Stomach smooth muscle (tissue), 2 donors: Measurements from ENCODE around the gene AHCYL2.

ENCODE experiments used
- H3K27ac ChIP-seq: one replicate; pipeline ENCODE4 v1.7.0; 2013; ENCODE audit warnings: mild to moderate bottlenecking, low read length, inconsistent platforms
- H3K27me3 ChIP-seq, 2 donors: one replicate each; pipeline ENCODE4 v1.7.0; 2013; ENCODE audit warnings: low read length in 2 of 2; ENCODE audit not compliant: insufficient read depth in 2 of 2, control insufficient read depth in 1 of 2
- H3K36me3 ChIP-seq, 2 donors: one replicate each; pipeline ENCODE4 v1.7.0; 2013; ENCODE audit warnings: low read length in 2 of 2; ENCODE audit not compliant: control insufficient read depth in 2 of 2, insufficient read depth in 2 of 2
- H3K4me1 ChIP-seq: one replicate; pipeline ENCODE4 v1.7.0; 2013; ENCODE audit warnings: low read length; ENCODE audit not compliant: control insufficient read depth, insufficient read depth
- H3K4me3 ChIP-seq, 2 donors: one replicate each; pipeline ENCODE4 v1.7.0; 2013; ENCODE audit warnings: low read length in 2 of 2
- H3K9ac ChIP-seq, 2 donors: one replicate each; pipeline ENCODE4 v1.7.0; 2013; ENCODE audit warnings: low read length in 2 of 2, mild to moderate bottlenecking in 1 of 2
- H3K9me3 ChIP-seq, 2 donors: one replicate each; pipeline ENCODE4 v1.7.0; 2013; ENCODE audit warnings: low read length in 2 of 2; ENCODE audit not compliant: control insufficient read depth in 2 of 2
- donor health status: healthy.
- donor health status: Pancreatic carcinoma.

The AHCYL2 gene

GRCh38 chr7:129270077-129270476, 45.2 kb downstream of the AHCYL2 start:
- H3K9ac ChIP-seq: no peak overlapping the region
- no peaks in the 10 kb centered on the region for H3K36me3 ChIP-seq
- no peaks in the 10 kb centered on the region for H3K4me1 ChIP-seq
- no peak overlapping the region for H3K27ac ChIP-seq
- no peaks in the 10 kb centered on the region for H3K27me3 ChIP-seq
- H3K4me3 ChIP-seq: no peak overlapping the region
- peaks cover 0 to 2% of the 10 kb centered on the region in 2 donors for H3K9me3 ChIP-seq

GRCh38 chr7:129271500-129272355, 46.9 kb downstream of the AHCYL2 start:
- H3K27me3 ChIP-seq: no peaks in the 10 kb centered on the region
- H3K27ac ChIP-seq: no peak overlapping the region
- H3K4me3 ChIP-seq: no peak overlapping the region
- H3K9me3 ChIP-seq: peaks cover 0 to 2% of the 10 kb centered on the region in 2 donors
- H3K36me3 ChIP-seq: no peaks in the 10 kb centered on the region
- no peaks in the 10 kb centered on the region for H3K4me1 ChIP-seq
- no peak overlapping the region for H3K9ac ChIP-seq

GRCh38 chr7:129273936-129274335, 49.1 kb downstream of the AHCYL2 start:
- H3K4me3 ChIP-seq: no peak overlapping the region
- H3K36me3 ChIP-seq: no peaks in the 10 kb centered on the region
- no peak overlapping the region for H3K27ac ChIP-seq
- no peaks in the 10 kb centered on the region for H3K4me1 ChIP-seq
- no peaks in the 10 kb centered on the region for H3K27me3 ChIP-seq
- H3K9ac ChIP-seq: no peak overlapping the region
- H3K9me3 ChIP-seq: peaks cover 0 to 2% of the 10 kb centered on the region in 2 donors

GRCh38 chr7:129277629-129278028, 52.8 kb downstream of the AHCYL2 start:
- Histone ChIP-seq H3K4me3 (no peak overlapping the region), H3K9ac (no peak overlapping the region), H3K27ac (no peak overlapping the region), H3K4me1 (no peaks in the 10 kb centered on the region), H3K9me3 (no peaks in the 10 kb centered on the region), H3K36me3 (no peaks in the 10 kb centered on the region), H3K27me3 (no peaks in the 10 kb centered on the region)

DNA sequence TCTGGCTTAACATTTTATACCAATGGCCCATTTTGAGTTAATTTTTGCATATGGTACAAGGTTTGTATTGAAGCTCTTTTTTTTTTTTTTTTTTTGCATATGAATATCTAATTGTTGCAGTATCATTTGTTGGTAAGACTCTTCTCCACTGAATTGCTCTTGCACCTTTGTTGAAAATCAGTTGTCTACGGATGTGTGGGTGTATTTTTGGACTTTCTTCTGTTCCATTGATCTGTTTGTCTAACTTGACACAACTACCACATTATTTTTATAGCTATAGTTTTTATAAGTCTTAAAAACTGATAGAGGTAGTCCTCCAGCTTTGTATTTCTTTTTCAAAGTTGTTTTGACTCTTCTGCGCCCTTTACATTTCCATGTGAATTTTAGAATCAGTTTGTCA, 53.9 kb downstream of the AHCYL2 start:
- Histone ChIP-seq H3K9ac (no peak overlapping the region), H3K9me3 (no peaks in the 10 kb centered on the region), H3K4me3 (no peak overlapping the region), H3K4me1 (no peaks in the 10 kb centered on the region), H3K27ac (no peak overlapping the region), H3K36me3 (no peaks in the 10 kb centered on the region), H3K27me3 (no peaks in the 10 kb centered on the region)

DNA sequence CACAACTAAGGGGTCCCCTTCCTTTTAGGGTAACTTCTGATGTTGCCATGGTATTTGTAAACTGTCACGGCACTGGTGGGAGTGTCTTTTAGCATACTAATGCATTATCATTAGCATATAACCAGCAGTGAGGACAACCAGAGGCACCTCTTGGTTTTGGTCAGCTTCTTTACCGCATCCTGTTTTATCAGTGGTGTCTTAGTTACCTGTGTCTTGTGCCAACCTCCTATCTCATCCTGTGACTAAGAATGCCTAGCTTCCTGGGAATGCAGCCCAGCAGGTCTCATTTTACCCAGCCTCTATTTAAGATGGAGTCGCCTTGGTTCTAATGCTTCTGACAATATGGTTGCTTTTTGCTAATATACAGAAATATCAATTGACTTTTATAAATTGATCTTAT, 54.9 kb downstream of the AHCYL2 start:
- H3K4me1 ChIP-seq: no peaks in the 10 kb centered on the region
- no peak overlapping the region for H3K4me3 ChIP-seq
- H3K27ac ChIP-seq: no peak overlapping the region
- no peak overlapping the region for H3K9ac ChIP-seq
- H3K27me3 ChIP-seq: no peaks in the 10 kb centered on the region
- H3K9me3 ChIP-seq: no peaks in the 10 kb centered on the region
- no peaks in the 10 kb centered on the region for H3K36me3 ChIP-seq

DNA sequence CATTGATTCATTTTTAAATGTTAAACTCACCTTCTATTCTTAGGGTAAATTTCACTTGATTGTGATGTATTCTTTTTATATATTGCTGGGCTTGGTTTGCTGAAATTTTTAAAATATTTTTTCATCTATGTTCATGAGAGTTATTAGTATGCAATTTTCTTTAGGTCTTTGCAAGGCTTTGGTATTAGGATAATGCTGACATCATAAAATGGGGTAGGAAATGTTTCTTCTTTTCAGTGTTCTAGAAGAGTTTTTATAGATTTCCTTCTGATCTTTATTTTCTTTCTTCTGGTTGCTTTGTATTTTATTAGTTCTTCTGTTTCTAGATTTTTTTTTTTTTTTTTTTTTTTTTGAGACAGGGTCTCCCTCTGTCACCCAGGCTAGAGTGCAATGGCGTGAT, 56.3 kb downstream of the AHCYL2 start:
- no peak overlapping the region for H3K27ac ChIP-seq
- no peak overlapping the region for H3K9ac ChIP-seq
- no peak overlapping the region for H3K4me3 ChIP-seq

DNA sequence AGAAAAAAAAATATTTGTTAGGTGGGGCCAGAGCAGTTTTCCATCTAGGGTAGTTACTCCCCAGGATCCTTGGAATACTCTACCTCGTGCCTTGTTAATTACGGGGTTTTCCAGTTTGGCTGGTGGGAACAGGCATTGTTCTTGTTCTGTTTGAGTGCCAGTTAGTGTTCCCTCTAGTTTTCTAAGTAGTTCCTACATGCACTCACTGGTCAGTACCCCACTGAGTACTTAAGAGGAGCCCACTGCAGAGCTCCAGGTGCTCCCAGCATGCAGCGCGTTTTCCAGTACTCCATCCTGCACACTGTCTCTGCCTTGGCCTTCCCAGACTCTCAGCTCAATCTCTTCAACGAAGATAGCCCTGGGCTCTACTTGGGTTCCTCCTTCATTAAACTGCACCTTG, 58.0 kb downstream of the AHCYL2 start:
- H3K9me3 ChIP-seq: no peaks in the 10 kb centered on the region
- no peaks in the 10 kb centered on the region for H3K36me3 ChIP-seq
- no peaks in the 10 kb centered on the region for H3K4me1 ChIP-seq
- H3K27ac ChIP-seq: no peak overlapping the region
- no peak overlapping the region for H3K4me3 ChIP-seq
- no peak overlapping the region for H3K9ac ChIP-seq
- H3K27me3 ChIP-seq: no peaks in the 10 kb centered on the region

More for the DNA sequence above, 56.3 kb downstream of the AHCYL2 start:
- H3K4me1 ChIP-seq: no peaks in the 10 kb centered on the region
- H3K36me3 ChIP-seq: no peaks in the 10 kb centered on the region
- H3K27me3 ChIP-seq: no peaks in the 10 kb centered on the region
- no peaks in the 10 kb centered on the region for H3K9me3 ChIP-seq

DNA sequence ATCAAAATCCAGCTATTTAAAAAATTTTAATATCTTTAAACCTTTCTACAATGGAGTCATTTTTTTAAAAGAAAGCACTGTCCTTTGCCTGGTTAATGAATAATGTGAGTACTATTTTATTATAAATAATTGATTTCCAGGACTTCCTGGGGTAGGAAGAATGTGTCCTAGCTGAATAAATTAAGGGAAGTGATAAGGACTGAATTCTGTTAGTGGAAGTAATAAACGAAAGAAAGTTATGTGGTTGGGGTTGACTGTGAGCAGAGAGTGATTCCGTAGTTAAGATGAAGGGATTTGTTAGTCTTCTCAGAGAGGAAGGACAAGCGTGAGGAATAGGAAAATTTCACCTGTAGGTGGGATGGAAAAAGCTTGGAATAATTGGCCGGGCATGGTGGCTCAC, 59.1 kb downstream of the AHCYL2 start:
- H3K27me3 ChIP-seq: no peaks in the 10 kb centered on the region
- no peaks in the 10 kb centered on the region for H3K36me3 ChIP-seq
- H3K4me3 ChIP-seq: no peak overlapping the region
- no peak overlapping the region for H3K9ac ChIP-seq
- no peak overlapping the region for H3K27ac ChIP-seq
- no peaks in the 10 kb centered on the region for H3K9me3 ChIP-seq
- no peaks in the 10 kb centered on the region for H3K4me1 ChIP-seq

DNA sequence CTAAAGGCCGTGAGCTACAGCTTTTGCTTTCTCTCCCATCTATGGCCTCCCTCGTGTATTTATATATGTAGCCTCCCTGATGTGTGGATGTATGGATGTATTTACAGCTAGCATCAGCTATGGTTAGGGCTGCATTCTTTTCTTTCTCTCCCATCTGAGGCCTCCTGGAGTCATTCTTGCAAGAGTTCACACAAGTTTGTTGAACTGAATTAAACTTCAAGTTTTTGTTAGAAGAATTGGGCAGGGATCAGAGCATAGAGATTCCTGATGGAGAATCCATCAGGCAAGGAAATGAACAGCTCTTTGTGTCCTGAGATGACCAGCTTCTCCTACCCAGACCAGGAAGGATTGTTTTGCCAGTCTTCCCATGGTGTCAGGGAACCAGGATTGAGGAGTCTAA, 60.3 kb downstream of the AHCYL2 start:
- Histone ChIP-seq H3K4me3 (no peak overlapping the region), H3K4me1 (no peaks in the 10 kb centered on the region), H3K9me3 (no peaks in the 10 kb centered on the region), H3K9ac (no peak overlapping the region), H3K27ac (no peak overlapping the region), H3K36me3 (no peaks in the 10 kb centered on the region), H3K27me3 (no peaks in the 10 kb centered on the region)

GRCh38 chr7:129292861-129293260, 68.0 kb downstream of the AHCYL2 start:
- Histone ChIP-seq H3K4me3 (no peak overlapping the region), H3K9me3 (no peaks in the 10 kb centered on the region), H3K36me3 (no peaks in the 10 kb centered on the region), H3K27me3 (no peaks in the 10 kb centered on the region), H3K9ac (no peak overlapping the region), H3K4me1 (no peaks in the 10 kb centered on the region), H3K27ac (no peak overlapping the region)
